HepG2 (cell line): ENCODE measurements around the gene GUCY1A2. TPM values are rescaled to one million over a fixed set of nuclear protein-coding genes. Genes with fewer than 3 reads are reported as not detected.

ENCODE experiments used
- ATAC-seq: fragments of 200-7000 bp; cut with Tn5 transposase; 3 replicates; pipeline ENCODE4 v1.9.1; 2020; ENCODE audit warnings: mild to moderate bottlenecking, moderate library complexity
- BruUV-seq: library from RNA; stranded (reverse); fragments of 400-500 nt; replicated peaks from 2 replicates; lab custom pipeline; 2021; lab: Mats Ljungman, UMichigan
- CTCF ChIA-PET: fragments of 300-600 bp; formaldehyde crosslinking; extraction: SDS; loops from one replicate; lab custom pipeline; 2021; ENCODE audit warnings: low total read pairs, inconsistent platforms, low intra/inter-chr PET ratio; lab: Yijun Ruan, JAX
- POLR2A ChIA-PET: fragments of 350-600 bp; sonication (Branson Sonifier 250); formaldehyde crosslinking; loops from one replicate; lab custom pipeline; 2020; ENCODE audit warnings: antibody characterized with exemption, inconsistent platforms; lab: Yijun Ruan, JAX
- DNase-seq: peaks from one replicate; pipeline ENCODE4 v3.0.0-alpha.2; 2015; ENCODE audit warnings: low spot score
- FAIRE-seq: peaks from 3 replicates; lab custom pipeline; 2011; peaks lifted over from hg19 to GRCh38; lab: Jason Lieb, UNC
- H2AFZ ChIP-seq: one replicate; pipeline ENCODE4 v1.6.1; 2011; ENCODE audit warnings: low read length, inconsistent platforms
- H3K27ac ChIP-seq: fragments of 300-600 bp; 3 replicates; pipeline ENCODE4 v1.8.0; 2011; ENCODE audit warnings: mixed run types, mild to moderate bottlenecking, mixed read lengths, low read length, inconsistent platforms; ENCODE audit not compliant: insufficient read depth; ENCODE audit errors: extremely low read length
- H3K27me3 ChIP-seq, 2 experiments: fragments of 200-600 bp in 1 of 2; 2 replicates in 1 of 2; 3 replicates in 1 of 2; pipeline versions ENCODE4 v1.6.0 to v1.8.0; 2011; ENCODE audit warnings: low read length in 2 of 2, mild to moderate bottlenecking in 2 of 2, moderate library complexity in 2 of 2, inconsistent platforms in 1 of 2; ENCODE audit not compliant: insufficient read depth in 2 of 2, control insufficient read depth in 1 of 2
- H3K36me3 ChIP-seq, 2 experiments: fragments of 200-600 bp in 1 of 2; replicated peaks in 1 of 2; 2 replicates in 1 of 2; 3 replicates in 1 of 2; pipeline versions ENCODE4 v1.5.1 to v1.8.0; 2011; ENCODE audit warnings: low read length in 2 of 2, inconsistent platforms in 1 of 2; ENCODE audit not compliant: insufficient read depth in 2 of 2, control insufficient read depth in 1 of 2
- H3K4me1 ChIP-seq: 2 replicates; pipeline ENCODE4 v1.5.1; 2012; ENCODE audit warnings: low read length, inconsistent platforms; ENCODE audit not compliant: insufficient read depth
- H3K4me2 ChIP-seq: 2 replicates; pipeline ENCODE4 v1.6.0; 2011; ENCODE audit warnings: low read depth, low read length, inconsistent platforms
- H3K4me3 ChIP-seq, 3 experiments: fragments of 200-600 bp in 1 of 3; sonication (generic), shearing (Covaris generic) in 1 of 3; replicated peaks in 1 of 3; 2 replicates each; pipeline ENCODE4 v1.5.1; 2011 to 2016; ENCODE audit warnings: low read length in 3 of 3, inconsistent platforms in 2 of 3, low read depth in 2 of 3, mild to moderate bottlenecking in 2 of 3, control low read depth in 1 of 3, mixed read lengths in 1 of 3; ENCODE audit not compliant: insufficient read depth in 1 of 3
- H3K79me2 ChIP-seq: one replicate; pipeline ENCODE4 v1.6.1; 2011; ENCODE audit warnings: low read length, inconsistent platforms; ENCODE audit not compliant: insufficient read depth
- H3K9ac ChIP-seq: 2 replicates; pipeline ENCODE4 v1.6.0; 2011; ENCODE audit warnings: mild to moderate bottlenecking, low read depth, low read length, inconsistent platforms; ENCODE audit not compliant: insufficient read depth
- H3K9me3 ChIP-seq: 2 replicates; pipeline ENCODE4 v1.5.1; 2012; ENCODE audit warnings: mild to moderate bottlenecking, low read length
- H4K20me1 ChIP-seq: 2 replicates; pipeline ENCODE4 v1.6.0; 2011; ENCODE audit warnings: inconsistent platforms, mild to moderate bottlenecking, low read length, moderate library complexity; ENCODE audit not compliant: insufficient read depth
- CEBPG ChIP-seq: IDR thresholded peaks from 2 replicates; pipeline ENCODE4 v1.6.1; 2016
- HCFC1 ChIP-seq: fragments of 150-350 bp; IDR thresholded peaks from 2 replicates; pipeline ENCODE4 v1.6.1; 2014; ENCODE audit warnings: low read depth, low read length
- HMG20A ChIP-seq: IDR thresholded peaks from 2 replicates; pipeline ENCODE4 v1.6.1; 2016; ENCODE audit warnings: borderline replicate concordance
- IRF2 ChIP-seq: IDR thresholded peaks from 2 replicates; pipeline ENCODE4 v1.6.1; 2018; ENCODE audit warnings: missing genetic modification reagents, missing compliant biosample characterization
- KLF9 ChIP-seq: IDR thresholded peaks from 2 replicates; pipeline ENCODE4 v1.6.1; 2016; ENCODE audit warnings: low read depth
- LCORL ChIP-seq, 2 experiments: fragments of 450-650 bp in 1 of 2; sonication (generic) in 1 of 2; formaldehyde crosslinking in 1 of 2; IDR thresholded peaks; 2 replicates each; pipeline versions ENCODE4 v1.5.0 to v1.6.1; 2017 to 2020; ENCODE audit warnings: antibody characterized with exemption in 1 of 2, missing genetic modification reagents in 1 of 2
- PHF20 ChIP-seq: sonication (generic); formaldehyde crosslinking; IDR thresholded peaks from 2 replicates; pipeline ENCODE4 v1.5.0; 2020; ENCODE audit warnings: mild to moderate bottlenecking, missing genetic modification reagents
- SRSF4 ChIP-seq: fragments of 200-400 bp; formaldehyde crosslinking; IDR thresholded peaks from one replicate; pipeline ENCODE4 v1.6.1; 2018; ENCODE audit warnings: mild to moderate bottlenecking, low read depth, low read length, moderate library complexity; ENCODE audit not compliant: poor library complexity, severe bottlenecking
- TBX2 ChIP-seq: sonication (generic); formaldehyde crosslinking; IDR thresholded peaks from 2 replicates; pipeline ENCODE4 v1.5.0; 2020; ENCODE audit warnings: missing genetic modification reagents, mild to moderate bottlenecking, borderline replicate concordance
- ZFP82 ChIP-seq: sonication (generic); formaldehyde crosslinking; IDR thresholded peaks from 2 replicates; pipeline ENCODE4 v1.5.1; 2020; ENCODE audit warnings: mild to moderate bottlenecking, missing genetic modification reagents, borderline replicate concordance
- WGBS: methylation state at CpG from one replicate; pipeline ENCODE4 v1.1.6; 2017; ENCODE audit warnings: low lambda C conversion rate; 5-methylcytosine and 5-hydroxymethylcytosine counted together
- in situ Hi-C: cut with HindIII; loops from 2 replicates; pipeline ENCODE4 v1.10.0; 2017; ENCODE audit warnings: low pct_unique_long_range_greater_than_20kb; ENCODE audit not compliant: extremely low pct_ligation_motif_present
- intact Hi-C: fragments of 100-400 bp; cut with micrococcal nuclease; formaldehyde crosslinking; loops from one replicate; pipeline ENCODE4 v1.10.0; 2022; ENCODE audit not compliant: unreplicated experiment
- polyA plus RNA-seq, 8 experiments: library from polyadenylated mRNA; depleted of rRNA in 3 of 8; stranded (reverse) in 7 of 8; unstranded in 1 of 8; fragments of >200 nt; fragmentation: Illumina TruSeq in 4 of 8; extraction: Trizol in 4 of 8; gene quantifications; 2 replicates each; pipeline versions ENCODE4 v1.2.1 to v1.2.3, GENCODE V29; 2011 to 2016; ENCODE audit warnings: low read depth in 4 of 8, missing spikeins in 1 of 8, mixed read lengths in 1 of 8; ENCODE audit not compliant: insufficient read depth in 1 of 8
- total RNA-seq, 5 experiments: library from RNA; depleted of rRNA; stranded (reverse); fragments of >200 nt; fragmentation: Illumina TruSeq; extraction: Trizol; gene quantifications; 2 replicates each; pipeline ENCODE4 v1.2.3, GENCODE V29; 2016; ENCODE audit warnings: low read depth in 1 of 5
- TF ChIP-seq, protein P1 (sequence below): IDR thresholded peaks from 2 replicates; pipeline ENCODE4 v1.6.1; 2018; ENCODE audit warnings: missing genetic modification reagents
- TF ChIP-seq, protein P2 (sequence below): sonication (generic); formaldehyde crosslinking; IDR thresholded peaks from 2 replicates; pipeline ENCODE4 v1.8.0; 2022; ENCODE audit warnings: mild to moderate bottlenecking, missing genetic modification reagents, moderate library complexity
- TF ChIP-seq, protein P3 (sequence below): sonication (generic); formaldehyde crosslinking; IDR thresholded peaks from 2 replicates; pipeline ENCODE4 v1.9.0; 2021; ENCODE audit warnings: missing genetic modification reagents, mild to moderate bottlenecking, borderline replicate concordance

GUCY1A2 gene
- total and polyA plus RNA-seq, 2 of the 13 experiments (the other 11 are each of a cell fraction or from before 2014, with no cell fraction given), result 0.01 to 0.07 TPM

DNA sequence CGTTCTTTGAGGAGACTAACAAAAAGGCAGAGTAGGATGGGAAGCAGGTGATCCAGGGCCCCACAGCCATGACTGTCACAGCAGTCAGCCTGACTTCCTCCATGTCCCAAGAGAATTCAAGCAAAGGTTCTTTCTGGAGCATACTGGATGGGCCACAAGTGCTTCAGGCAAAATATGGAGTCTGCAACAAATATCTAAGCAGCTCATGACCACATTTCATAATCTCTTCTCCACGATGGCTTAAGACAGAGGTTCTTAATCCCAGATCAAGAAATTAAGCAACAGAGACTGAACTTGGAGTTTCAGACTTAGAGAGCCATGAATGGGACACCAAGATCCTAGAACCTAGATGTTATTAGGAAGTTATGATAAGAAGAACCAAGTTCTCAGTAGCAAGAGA lies 31.6 kb downstream of the GUCY1A2 start (continued):
- TF ChIP-seq, protein P1, sequence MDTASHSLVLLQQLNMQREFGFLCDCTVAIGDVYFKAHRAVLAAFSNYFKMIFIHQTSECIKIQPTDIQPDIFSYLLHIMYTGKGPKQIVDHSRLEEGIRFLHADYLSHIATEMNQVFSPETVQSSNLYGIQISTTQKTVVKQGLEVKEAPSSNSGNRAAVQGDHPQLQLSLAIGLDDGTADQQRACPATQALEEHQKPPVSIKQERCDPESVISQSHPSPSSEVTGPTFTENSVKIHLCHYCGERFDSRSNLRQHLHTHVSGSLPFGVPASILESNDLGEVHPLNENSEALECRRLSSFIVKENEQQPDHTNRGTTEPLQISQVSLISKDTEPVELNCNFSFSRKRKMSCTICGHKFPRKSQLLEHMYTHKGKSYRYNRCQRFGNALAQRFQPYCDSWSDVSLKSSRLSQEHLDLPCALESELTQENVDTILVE, result no peak

DNA sequence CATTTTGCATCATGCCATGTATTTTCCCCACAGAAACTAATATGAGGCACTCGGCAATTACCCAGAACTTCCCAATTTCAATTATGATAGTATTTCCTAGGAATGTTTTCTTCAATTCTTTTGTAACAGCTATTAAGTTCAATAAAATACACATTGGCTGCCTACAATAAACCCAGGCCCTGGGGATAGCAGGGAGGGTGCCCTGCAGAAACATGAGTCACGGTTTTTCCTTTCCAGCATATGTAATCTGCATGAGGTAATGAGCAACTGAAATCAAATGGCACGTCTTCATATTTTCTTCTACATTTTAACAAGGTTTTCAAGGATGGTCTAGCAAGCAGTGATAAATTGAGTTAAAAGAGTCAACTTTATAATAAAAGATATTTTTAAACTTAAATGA lies 32.0 kb downstream of the GUCY1A2 start:
- Histone ChIP-seq H3K36me3 (no peaks in the 10 kb centered on the region), H4K20me1 (no peaks in the 10 kb centered on the region), H3K9ac (no peak overlapping the region), H3K9me3 (no peaks in the 10 kb centered on the region), H2AFZ (no peak overlapping the region), H3K27ac (no peak overlapping the region), H3K79me2 (no peaks in the 10 kb centered on the region), H3K4me2 (no peak overlapping the region), H3K4me1 (no peaks in the 10 kb centered on the region), H3K27me3 (no peaks in the 10 kb centered on the region; a peak in 1 of 5 replicates), H3K4me3 (no peak overlapping the region)
- no peak for FAIRE-seq
- CTCF ChIA-PET, result no interaction called here
- in situ Hi-C loops, result no loop called here
- no peak for ATAC-seq
- POLR2A ChIA-PET, result no interaction called here
- intact Hi-C loops, result no loop called here
- BruUV-seq, result no TSS peak
- TF ChIP-seq CEBPG (CRISPR knock-in tag) (no peak), SRSF4 (no peak), TBX2 (no peak), LCORL (IDR thresholded peaks at IDR 0.05) (no peak), LCORL (CRISPR knock-in tag; IDR thresholded peaks at IDR 0.05) (no peak), HCFC1 (no peak)
- DNase-seq, result no peak
- 29% methylated on average over 3 of the region's 3 CpGs for WGBS

DNA sequence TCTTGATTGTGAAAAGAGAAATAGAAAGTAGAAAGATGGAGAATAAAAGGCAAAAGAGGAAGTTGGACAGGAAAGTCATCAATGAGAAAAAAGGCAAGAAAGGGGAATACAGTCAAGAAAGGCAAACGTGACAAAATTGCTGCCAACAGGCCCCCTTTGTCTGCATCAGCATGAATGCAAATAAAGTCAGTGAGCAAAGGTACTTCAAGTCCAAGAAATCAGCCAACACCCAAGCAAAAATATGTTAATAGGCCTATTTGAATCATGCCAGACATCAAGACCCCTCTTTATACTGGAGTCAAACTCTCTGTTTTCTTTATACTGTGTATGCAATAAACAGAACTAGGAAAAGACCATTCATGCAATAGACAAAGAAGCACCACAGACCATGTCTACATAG lies 34.3 kb downstream of the GUCY1A2 start:
- Histone ChIP-seq H3K27me3 (no peaks in the 10 kb centered on the region; a peak in 1 of 5 replicates), H3K36me3 (no peaks in the 10 kb centered on the region), H3K4me2 (no peak overlapping the region), H4K20me1 (no peaks in the 10 kb centered on the region), H3K4me3 (no peak overlapping the region), H3K79me2 (no peaks in the 10 kb centered on the region), H3K9me3 (no peaks in the 10 kb centered on the region), H3K4me1 (no peaks in the 10 kb centered on the region), H3K27ac (no peak overlapping the region), H2AFZ (no peak overlapping the region), H3K9ac (no peak overlapping the region)
- DNase-seq (no peak), FAIRE-seq (no peak), ATAC-seq (no peak)
- WGBS, result 0% methylated on average over 1 of the region's 1 CpG
- POLR2A ChIA-PET, result no interaction called here
- in situ Hi-C loops, result no loop called here
- no TSS peak for BruUV-seq
- intact Hi-C loops, result no loop called here
- CTCF ChIA-PET, result no interaction called here
- TF ChIP-seq IRF2 (CRISPR knock-in tag) (no peak), PHF20 (no peak), KLF9 (no peak), ZFP82 (CRISPR knock-in tag) (no peak), HMG20A (no peak)
- TF ChIP-seq, protein P2, sequence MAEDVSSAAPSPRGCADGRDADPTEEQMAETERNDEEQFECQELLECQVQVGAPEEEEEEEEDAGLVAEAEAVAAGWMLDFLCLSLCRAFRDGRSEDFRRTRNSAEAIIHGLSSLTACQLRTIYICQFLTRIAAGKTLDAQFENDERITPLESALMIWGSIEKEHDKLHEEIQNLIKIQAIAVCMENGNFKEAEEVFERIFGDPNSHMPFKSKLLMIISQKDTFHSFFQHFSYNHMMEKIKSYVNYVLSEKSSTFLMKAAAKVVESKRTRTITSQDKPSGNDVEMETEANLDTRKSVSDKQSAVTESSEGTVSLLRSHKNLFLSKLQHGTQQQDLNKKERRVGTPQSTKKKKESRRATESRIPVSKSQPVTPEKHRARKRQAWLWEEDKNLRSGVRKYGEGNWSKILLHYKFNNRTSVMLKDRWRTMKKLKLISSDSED (CRISPR knock-in tag), result no peak
- TF ChIP-seq, protein P3, sequence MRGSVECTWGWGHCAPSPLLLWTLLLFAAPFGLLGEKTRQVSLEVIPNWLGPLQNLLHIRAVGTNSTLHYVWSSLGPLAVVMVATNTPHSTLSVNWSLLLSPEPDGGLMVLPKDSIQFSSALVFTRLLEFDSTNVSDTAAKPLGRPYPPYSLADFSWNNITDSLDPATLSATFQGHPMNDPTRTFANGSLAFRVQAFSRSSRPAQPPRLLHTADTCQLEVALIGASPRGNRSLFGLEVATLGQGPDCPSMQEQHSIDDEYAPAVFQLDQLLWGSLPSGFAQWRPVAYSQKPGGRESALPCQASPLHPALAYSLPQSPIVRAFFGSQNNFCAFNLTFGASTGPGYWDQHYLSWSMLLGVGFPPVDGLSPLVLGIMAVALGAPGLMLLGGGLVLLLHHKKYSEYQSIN (CRISPR knock-in tag), result no peak
